Endothelial cell of umbilical vein (primary cell): ENCODE data around the gene TYW1. TPM values are rescaled to one million over a fixed set of nuclear protein-coding genes. Genes with fewer than 3 reads are reported as not detected.
"Not testable (repeated sequence)": the region's sequence is repeated elsewhere in the genome, so short reads cannot be mapped to it uniquely, and the experiment has no call there.

Source experiments
- BruUV-seq: library from RNA; stranded (reverse); fragments of 400-500 nt; replicated peaks from 2 replicates; lab custom pipeline; 2021; lab: Mats Ljungman, UMichigan
- CTCF ChIA-PET: fragments of 300-600, 350-600 bp; sonication (Branson Sonifier 250); formaldehyde crosslinking; loops from one replicate; lab custom pipeline; 2021; ENCODE audit warnings: antibody characterized with exemption, inconsistent platforms; lab: Charles Lee
- POLR2A ChIA-PET: fragments of 300-600, 350-600 bp; sonication (Branson Sonifier 250); formaldehyde crosslinking; loops from one replicate; lab custom pipeline; 2021; ENCODE audit warnings: antibody characterized with exemption, inconsistent platforms; lab: Charles Lee
- DNase-seq: peaks from one replicate; pipeline ENCODE4 v3.0.0-alpha.2; 2011; ENCODE audit warnings: low read depth, low spot score
- FAIRE-seq: peaks from 2 replicates; lab custom pipeline; 2011; peaks lifted over from hg19 to GRCh38; lab: Jason Lieb, UNC
- H2AFZ ChIP-seq: 2 replicates; pipeline ENCODE4 v1.6.0; 2012; ENCODE audit warnings: low read depth, low read length, control low read depth, inconsistent platforms
- H3K27ac ChIP-seq: 2 replicates; pipeline ENCODE4 v1.5.1; 2011; ENCODE audit warnings: low read depth, mild to moderate bottlenecking, control low read depth, low read length, moderate library complexity; ENCODE audit not compliant: insufficient read depth
- H3K27me3 ChIP-seq, 2 experiments: 2 replicates each; pipeline versions ENCODE4 v1.6.0 to v1.6.1; 2011; ENCODE audit warnings: low read length in 2 of 2, mixed read lengths in 1 of 2; ENCODE audit not compliant: control insufficient read depth in 2 of 2, insufficient read depth in 2 of 2
- H3K36me3 ChIP-seq, 2 experiments: 2 replicates in 1 of 2; 3 replicates in 1 of 2; pipeline ENCODE4 v1.5.1; 2011; ENCODE audit warnings: low read length in 2 of 2, mild to moderate bottlenecking in 1 of 2, moderate library complexity in 1 of 2; ENCODE audit not compliant: control insufficient read depth in 2 of 2, insufficient read depth in 2 of 2; ENCODE audit errors: extremely low read depth in 1 of 2
- H3K4me1 ChIP-seq: 3 replicates; pipeline ENCODE4 v1.5.1; 2011; ENCODE audit warnings: mild to moderate bottlenecking, low read length; ENCODE audit not compliant: control insufficient read depth, insufficient read depth; ENCODE audit errors: extremely low read depth
- H3K4me2 ChIP-seq: 2 replicates; pipeline ENCODE4 v1.6.1; 2011; ENCODE audit warnings: low read length, control low read depth, mixed read lengths; ENCODE audit not compliant: insufficient read depth
- H3K4me3 ChIP-seq, 3 experiments: fragments of 200-600 bp in 1 of 3; sonication (generic), shearing (Covaris generic) in 1 of 3; replicated peaks in 1 of 3; 2 replicates each; pipeline ENCODE4 v1.5.1; 2011 to 2016; ENCODE audit warnings: control low read depth in 3 of 3, low read length in 3 of 3, mild to moderate bottlenecking in 2 of 3, inconsistent platforms in 1 of 3, low read depth in 1 of 3, moderate library complexity in 1 of 3; ENCODE audit not compliant: insufficient read depth in 1 of 3
- H3K79me2 ChIP-seq: 2 replicates; pipeline ENCODE4 v1.6.0; 2012; ENCODE audit warnings: low read length, inconsistent platforms; ENCODE audit not compliant: control insufficient read depth, insufficient read depth
- H3K9ac ChIP-seq: replicated peaks from 2 replicates; pipeline ENCODE3; 2011; ENCODE audit warnings: low read length, control low read depth; ENCODE audit not compliant: insufficient read depth; ENCODE audit errors: extremely low read depth
- H3K9me1 ChIP-seq: replicated peaks from 3 replicates; pipeline ENCODE4 v1.6.0; 2011; ENCODE audit warnings: mild to moderate bottlenecking, low read length; ENCODE audit not compliant: control insufficient read depth, insufficient read depth; ENCODE audit errors: extremely low read depth
- H3K9me3 ChIP-seq: replicated peaks from 2 replicates; pipeline ENCODE4 v1.5.1; 2012; ENCODE audit warnings: low read length, inconsistent platforms; ENCODE audit not compliant: control insufficient read depth, insufficient read depth
- H4K20me1 ChIP-seq: replicated peaks from 2 replicates; pipeline ENCODE3; 2011; ENCODE audit warnings: mild to moderate bottlenecking, low read length; ENCODE audit not compliant: control insufficient read depth, insufficient read depth; ENCODE audit errors: extremely low read depth
- dilution Hi-C: fragments of 300-500 bp; cut with MboI; formaldehyde crosslinking; loops from one replicate; pipeline ENCODE4 v1.15.0; 2019; ENCODE audit warnings: low sequenced_read_pairs; ENCODE audit not compliant: extremely low pct_ligation_motif_present
- intact Hi-C: fragments of 100-400 bp; cut with micrococcal nuclease; formaldehyde crosslinking; loops from one replicate; pipeline ENCODE4 v1.10.0; 2022
- polyA plus RNA-seq, 4 experiments: library from polyadenylated mRNA; depleted of rRNA in 3 of 4; stranded (reverse) in 3 of 4; unstranded in 1 of 4; fragments of >200 nt; gene quantifications; 2 replicates each; pipeline versions ENCODE4 v1.2.1 to v1.2.3, GENCODE V29; 2011 to 2012; ENCODE audit warnings: missing spikeins in 1 of 4
- total RNA-seq: library from RNA; stranded (reverse); gene quantifications from 2 replicates; pipeline ENCODE4 v1.2.3, GENCODE V29; 2021

TYW1 gene
- total and polyA plus RNA-seq, 2 donors (not counting 3 experiments of a cell fraction or from before 2014, with no cell fraction given): 7.7 to 15.9 TPM

DNA sequence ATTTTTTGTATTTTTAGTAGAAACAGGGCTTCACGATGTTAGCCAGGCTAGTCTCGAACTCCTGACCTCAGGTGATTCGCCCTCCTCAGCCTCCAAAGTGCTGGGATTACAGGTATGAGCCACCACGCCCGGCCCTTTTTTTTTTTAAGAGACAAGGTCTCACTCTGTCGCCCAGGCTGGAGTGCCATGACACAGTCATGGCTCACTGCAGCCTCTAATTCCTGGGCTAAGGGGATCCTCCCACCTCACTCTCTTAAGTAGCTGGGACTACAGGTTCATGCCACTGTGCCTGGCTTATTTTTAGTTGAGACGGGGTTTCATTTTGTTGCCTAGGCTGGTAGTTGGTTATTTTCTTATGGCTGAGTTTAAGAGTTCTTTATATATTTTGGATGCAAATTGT lies 216.4 kb downstream of the TYW1 start:
- FAIRE-seq, H3K4me3 ChIP-seq, intact Hi-C loops, H3K4me1 ChIP-seq, CTCF ChIA-PET, DNase-seq, H3K4me2 ChIP-seq, H3K79me2 ChIP-seq, H3K27ac ChIP-seq, H3K36me3 ChIP-seq, H3K9ac ChIP-seq, H3K27me3 ChIP-seq, H4K20me1 ChIP-seq, dilution Hi-C loops, H3K9me1 ChIP-seq, H2AFZ ChIP-seq, BruUV-seq, POLR2A ChIA-PET, H3K9me3 ChIP-seq: not testable (repeated sequence)

DNA sequence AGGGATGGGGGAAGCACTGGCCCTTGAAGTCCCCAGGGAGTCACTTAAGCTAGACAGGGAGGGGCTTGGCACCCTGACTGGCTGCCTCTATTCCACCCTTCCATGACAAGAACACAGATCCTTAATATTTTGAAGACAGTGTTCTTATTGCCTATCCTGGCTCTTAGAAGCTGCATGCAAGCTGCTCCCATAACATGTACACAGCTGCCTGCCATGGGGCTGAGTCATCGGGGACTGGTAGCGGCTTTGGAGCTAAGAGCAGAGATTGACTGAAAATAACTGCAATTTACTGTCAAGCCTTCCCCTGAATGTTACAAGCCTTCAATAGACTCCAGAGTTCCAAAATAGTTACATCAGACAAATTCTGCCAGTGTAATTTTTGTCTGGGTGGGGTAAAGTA lies 226.9 kb downstream of the TYW1 start:
- H3K4me3 ChIP-seq, POLR2A ChIA-PET, DNase-seq, H3K79me2 ChIP-seq, H2AFZ ChIP-seq, H3K4me2 ChIP-seq, CTCF ChIA-PET, H3K9me3 ChIP-seq, H3K27ac ChIP-seq, dilution Hi-C loops, H4K20me1 ChIP-seq, H3K36me3 ChIP-seq, FAIRE-seq, H3K9ac ChIP-seq, H3K27me3 ChIP-seq, H3K9me1 ChIP-seq, H3K4me1 ChIP-seq, intact Hi-C loops, BruUV-seq: not testable (repeated sequence)

DNA sequence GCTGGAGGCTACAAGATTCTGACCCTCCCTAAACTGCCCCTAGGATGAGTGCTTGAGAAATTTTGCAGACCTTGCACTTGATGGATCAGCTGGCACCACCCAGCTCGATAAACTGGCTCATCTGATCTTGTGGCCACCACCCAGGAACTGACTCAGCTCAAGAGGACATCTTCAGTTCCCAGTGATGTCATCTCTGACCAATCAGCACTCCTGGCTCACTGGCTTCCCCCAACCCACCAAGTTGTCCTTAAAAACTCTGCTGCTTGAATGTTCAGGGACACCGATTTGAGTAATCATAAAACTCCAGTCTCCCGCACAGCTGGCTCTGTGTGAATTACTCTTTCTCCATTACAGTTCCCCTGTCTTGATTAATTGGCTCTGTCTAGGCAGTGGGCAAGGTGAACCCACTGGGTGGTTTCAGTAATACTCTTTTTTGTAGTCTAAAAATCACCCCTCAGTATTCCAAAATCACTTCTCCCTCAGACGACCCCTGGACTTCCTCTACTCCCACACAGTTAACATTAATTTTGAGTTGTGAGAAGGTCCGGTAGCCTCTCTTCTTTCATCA lies 229.8 kb downstream of the TYW1 start:
- DNase-seq, dilution Hi-C loops, POLR2A ChIA-PET, FAIRE-seq, H3K27me3 ChIP-seq, H3K4me3 ChIP-seq, intact Hi-C loops, H4K20me1 ChIP-seq, CTCF ChIA-PET, H2AFZ ChIP-seq, H3K9me1 ChIP-seq, H3K79me2 ChIP-seq, H3K4me1 ChIP-seq, H3K9ac ChIP-seq, BruUV-seq, H3K9me3 ChIP-seq, H3K27ac ChIP-seq, H3K4me2 ChIP-seq, H3K36me3 ChIP-seq: not testable (repeated sequence)

DNA sequence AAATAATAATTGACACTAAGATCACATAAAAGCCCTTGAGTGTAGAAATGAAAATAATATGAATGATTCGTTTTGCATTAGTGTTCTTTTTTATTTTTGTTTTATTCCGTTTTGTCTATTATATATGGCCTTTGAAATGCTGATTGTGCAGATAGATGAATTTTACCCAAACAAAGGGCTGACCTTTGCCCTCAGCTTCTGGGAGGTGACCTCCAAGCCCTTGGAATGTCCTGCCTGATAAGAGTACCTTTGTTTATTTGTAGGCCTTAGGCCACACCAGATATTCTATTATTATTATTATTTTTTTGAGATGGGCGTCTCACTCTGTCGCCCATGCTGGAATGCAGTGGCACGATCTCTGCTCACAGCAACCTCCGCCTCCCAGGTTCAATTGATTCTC lies 230.3 kb downstream of the TYW1 start:
- H4K20me1 ChIP-seq, H3K27ac ChIP-seq, BruUV-seq, H3K79me2 ChIP-seq, H3K4me1 ChIP-seq, H3K4me2 ChIP-seq, dilution Hi-C loops, H3K9ac ChIP-seq, intact Hi-C loops, H3K9me3 ChIP-seq, FAIRE-seq, POLR2A ChIA-PET, CTCF ChIA-PET, H3K4me3 ChIP-seq, DNase-seq, H3K36me3 ChIP-seq, H3K27me3 ChIP-seq, H2AFZ ChIP-seq, H3K9me1 ChIP-seq: not testable (repeated sequence)
